ENCODE results near the gene IL22RA2.
A peak's percentile ranks its signal among the peaks of the same experiment; 100 is the strongest.

IL22RA2 gene

DNA sequence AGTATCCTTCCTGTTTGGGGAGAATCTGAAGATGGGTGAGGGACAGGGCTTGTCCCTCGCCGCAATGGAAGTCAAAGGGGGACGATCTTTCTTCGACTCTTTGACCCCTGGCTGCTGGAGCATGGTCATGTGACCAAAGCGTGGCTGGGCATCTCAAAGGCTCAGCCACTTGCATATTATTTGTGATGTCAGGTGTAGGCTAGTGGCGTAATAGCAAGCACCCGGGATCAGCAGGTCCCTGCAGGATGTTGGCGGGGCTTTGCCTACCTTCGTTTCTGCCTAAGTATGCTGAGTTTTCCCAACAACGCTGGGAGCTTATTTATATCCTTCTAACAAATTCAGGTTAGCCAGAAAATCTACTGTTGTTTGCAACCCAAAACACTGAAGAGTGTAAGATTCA, 78.4 kb downstream of the IL22RA2 start:
- no peak for DNase-seq (ENCODE audit: low spot score)

DNA sequence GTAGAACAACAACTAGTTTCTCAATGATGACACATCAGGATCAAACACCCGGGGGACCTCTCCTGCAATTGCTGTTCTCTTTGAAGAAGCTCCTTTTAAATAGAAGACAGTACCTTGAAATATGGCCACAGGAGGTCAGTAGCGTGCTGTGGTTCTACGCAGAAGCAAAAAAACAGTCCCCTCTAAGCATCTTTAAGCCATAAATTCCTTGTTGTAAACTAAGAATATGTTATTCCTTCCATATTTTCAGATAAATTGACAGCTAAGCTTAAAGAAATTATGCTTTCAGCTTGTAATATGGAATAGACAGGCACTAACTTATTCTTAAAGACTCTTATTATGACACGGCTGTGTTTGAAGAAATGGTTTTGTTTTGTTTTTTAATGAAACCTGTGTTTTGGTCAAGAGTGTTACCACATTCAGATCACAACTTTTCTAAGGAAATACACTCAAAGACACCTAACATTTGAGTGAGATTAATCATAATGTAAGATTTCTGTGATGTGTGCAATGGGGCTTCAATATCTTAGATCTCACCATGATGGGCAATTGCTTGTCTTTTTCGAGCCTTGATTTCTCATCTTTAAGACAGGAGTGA, 78.9 kb downstream of the IL22RA2 start:
- DNase-seq (ENCODE audit: low spot score), result peak; percentile 93
